CD14-positive monocyte (primary cell): Measurements from ENCODE around the gene SKA2. TPM values are rescaled to one million over a fixed set of nuclear protein-coding genes. Genes with fewer than 3 reads are reported as not detected.

ENCODE experiments used
- DNase-seq, 3 donors: peaks; one replicate each; pipeline ENCODE4 v3.0.0-alpha.2; 2011 to 2022
- H2AFZ ChIP-seq: 2 replicates; pipeline ENCODE4 v1.6.0; 2012; ENCODE audit warnings: mild to moderate bottlenecking, low read depth, low read length, inconsistent platforms; ENCODE audit not compliant: insufficient read depth, poor library complexity, severe bottlenecking
- H3K27ac ChIP-seq, 2 donors: 1 replicate in 1 of 2; 2 replicates in 1 of 2; pipeline ENCODE4 v1.5.1; 2012 to 2013; ENCODE audit warnings: low read length in 2 of 2, control low read depth in 1 of 2, inconsistent platforms in 1 of 2, low read depth in 1 of 2, mild to moderate bottlenecking in 1 of 2
- H3K27me3 ChIP-seq, 2 donors: one replicate each; pipeline versions ENCODE4 v1.6.0 to v1.6.1; 2011 to 2013; ENCODE audit warnings: low read length in 2 of 2; ENCODE audit not compliant: control insufficient read depth in 2 of 2, insufficient read depth in 2 of 2
- H3K36me3 ChIP-seq, 2 donors: replicated peaks in 1 of 2; 1 replicate in 1 of 2; 2 replicates in 1 of 2; pipeline versions ENCODE4 v1.5.1 to v1.6.1; 2012 to 2013; ENCODE audit warnings: low read length in 2 of 2, control low read depth in 1 of 2, inconsistent platforms in 1 of 2, mild to moderate bottlenecking in 1 of 2; ENCODE audit not compliant: insufficient read depth in 2 of 2, control insufficient read depth in 1 of 2
- H3K4me1 ChIP-seq, 2 donors: 1 replicate in 1 of 2; 2 replicates in 1 of 2; pipeline versions ENCODE4 v1.5.1 to v1.6.1; 2012 to 2013; ENCODE audit warnings: low read length in 2 of 2, control low read depth in 1 of 2, inconsistent platforms in 1 of 2, mild to moderate bottlenecking in 1 of 2, moderate library complexity in 1 of 2; ENCODE audit not compliant: insufficient read depth in 2 of 2, control insufficient read depth in 1 of 2
- H3K4me2 ChIP-seq: replicated peaks from 2 replicates; pipeline ENCODE3; 2012; ENCODE audit warnings: low read length, moderate library complexity, mild to moderate bottlenecking; ENCODE audit not compliant: poor library complexity, severe bottlenecking; ENCODE audit errors: extremely low read depth
- H3K4me3 ChIP-seq, 3 experiments: fragments of 200-600 bp in 1 of 3; sonication (generic) in 1 of 3; replicated peaks in 1 of 3; 1 replicate in 2 of 3; 2 replicates in 1 of 3; pipeline ENCODE4 v1.5.1; 2011 to 2013; ENCODE audit warnings: low read length in 3 of 3, mild to moderate bottlenecking in 3 of 3, control low read depth in 2 of 3, low read depth in 2 of 3, inconsistent platforms in 1 of 3, moderate library complexity in 1 of 3
- H3K79me2 ChIP-seq: 2 replicates; pipeline ENCODE4 v1.6.0; 2012; ENCODE audit warnings: mild to moderate bottlenecking, control low read depth, inconsistent platforms, low read length, moderate library complexity; ENCODE audit not compliant: insufficient read depth
- H3K9ac ChIP-seq: 2 replicates; pipeline ENCODE4 v1.6.0; 2017; ENCODE audit warnings: low read length, mild to moderate bottlenecking; ENCODE audit not compliant: insufficient read depth, poor library complexity, severe bottlenecking
- H3K9me3 ChIP-seq, 2 donors: replicated peaks in 1 of 2; 1 replicate in 1 of 2; 2 replicates in 1 of 2; pipeline versions ENCODE4 v1.5.1 to v1.6.1; 2012 to 2013; ENCODE audit warnings: low read length in 2 of 2, control low read depth in 1 of 2; ENCODE audit not compliant: control insufficient read depth in 1 of 2, insufficient read depth in 1 of 2
- H4K20me1 ChIP-seq: 2 replicates; pipeline ENCODE4 v1.6.0; 2012; ENCODE audit warnings: mild to moderate bottlenecking, low read length, control low read depth, moderate library complexity; ENCODE audit not compliant: insufficient read depth
- H3K27ac Mint-ChIP-seq, 7 donors: one replicate each; pipeline ENCODE4 v1.8.0; 2020; ENCODE audit warnings: mild to moderate bottlenecking in 7 of 7, mixed read lengths in 7 of 7, moderate library complexity in 6 of 7, inconsistent platforms in 2 of 7
- H3K27me3 Mint-ChIP-seq, 3 donors: one replicate each; pipeline ENCODE4 v1.8.0; 2021 to 2022; ENCODE audit warnings: low read depth in 3 of 3, mild to moderate bottlenecking in 3 of 3, mixed read lengths in 3 of 3, moderate library complexity in 3 of 3, inconsistent platforms in 1 of 3
- H3K36me3 Mint-ChIP-seq, 2 donors: one replicate each; pipeline ENCODE4 v1.8.0; 2020; ENCODE audit warnings: mixed read lengths in 2 of 2, inconsistent platforms in 1 of 2, mild to moderate bottlenecking in 1 of 2
- H3K4me1 Mint-ChIP-seq: one replicate; pipeline ENCODE4 v1.8.0; 2020; ENCODE audit warnings: mild to moderate bottlenecking, mixed read lengths
- H3K4me3 Mint-ChIP-seq, 2 donors: one replicate each; pipeline ENCODE4 v1.8.0; 2020; ENCODE audit warnings: mild to moderate bottlenecking in 2 of 2, mixed read lengths in 2 of 2, moderate library complexity in 1 of 2
- H3K9me3 Mint-ChIP-seq, 7 donors: one replicate each; pipeline ENCODE4 v1.8.0; 2020 to 2022; ENCODE audit warnings: mixed read lengths in 7 of 7, mild to moderate bottlenecking in 6 of 7, moderate library complexity in 6 of 7, inconsistent platforms in 2 of 7
- CTCF ChIP-seq: fragments of 200-600 bp; IDR thresholded peaks from one replicate; pipeline ENCODE4 v1.8.0; 2022; ENCODE audit warnings: antibody characterized with exemption, mild to moderate bottlenecking
- WGBS: methylation state at CpG from one replicate; pipeline ENCODE4 v1.1.5; 2013; ENCODE audit warnings: missing lambda C conversion rate; ENCODE audit not compliant: insufficient coverage; 5-methylcytosine and 5-hydroxymethylcytosine counted together
- intact Hi-C, 2 donors: fragments of 100-400 bp; cut with micrococcal nuclease; formaldehyde crosslinking; loops; one replicate each; pipeline versions ENCODE4 v1.15.0 to v1.15.1; 2023
- polyA plus RNA-seq, 3 donors: library from polyadenylated mRNA; depleted of rRNA in 1 of 3; unstranded in 2 of 3; stranded (reverse) in 1 of 3; fragments of 300-500 nt in 2 of 3; fragments of >200 nt in 1 of 3; fragmentation: Illumina TruSeq in 2 of 3; gene quantifications; 1 replicate in 2 of 3; 2 replicates in 1 of 3; pipeline ENCODE4 v1.2.3, GENCODE V29; 2012 to 2021

Gene SKA2
- polyA plus RNA-seq, 3 donors = 3.1 to 20.4 (median 19.2) TPM

- Histone ChIP-seq H3K36me3 (peaks cover 3 to 30% of the 10 kb centered on the region in 2 donors), H3K4me2 (no peak overlapping the region), H2AFZ (no peak overlapping the region), H3K27me3 (no peaks in the 10 kb centered on the region), H3K4me3 (no peak overlapping the region), H3K9me3 (no peaks in the 10 kb centered on the region), H3K4me1 (no peaks in the 10 kb centered on the region), H4K20me1 (no peaks in the 10 kb centered on the region), H3K27ac (no peak overlapping the region), H3K79me2 (peaks cover 63% of the 10 kb centered on the region), H3K9ac (no peak overlapping the region)
- no peak overlapping the region for H3K27ac Mint-ChIP-seq
- H3K27me3 Mint-ChIP-seq = peaks cover 0 to 2% (median 0%) of the 10 kb centered on the region in 3 donors
- no peak for DNase-seq
- H3K4me1 Mint-ChIP-seq = no peaks in the 10 kb centered on the region
- no CpG with 5 or more reads among the region's 1 CpG for WGBS
- no peak for TF ChIP-seq CTCF
- peaks cover 13 to 26% of the 10 kb centered on the region in 2 donors for H3K36me3 Mint-ChIP-seq
- no peaks in the 10 kb centered on the region for H3K9me3 Mint-ChIP-seq
- no peak overlapping the region for H3K4me3 Mint-ChIP-seq
- intact Hi-C loops = no loop called here
Observed at GRCh38 chr17:59131131-59131530, 23.9 kb downstream of the SKA2 start.

GRCh38 chr17:59129814-59130213, 25.2 kb downstream of the SKA2 start:
- Mint-ChIP-seq H3K36me3 (peaks cover 13 to 26% of the 10 kb centered on the region in 2 donors), H3K4me1 (no peaks in the 10 kb centered on the region), H3K27me3 (no peaks in the 10 kb centered on the region), H3K9me3 (no peaks in the 10 kb centered on the region), H3K27ac (no peak overlapping the region), H3K4me3 (no peak overlapping the region)
- no peak for TF ChIP-seq CTCF
- no peaks in the 10 kb centered on the region for H3K27me3 ChIP-seq
- DNase-seq = no peak
- H3K9ac ChIP-seq = no peak overlapping the region
- no peak overlapping the region for H3K4me2 ChIP-seq
- no peaks in the 10 kb centered on the region for H3K9me3 ChIP-seq
- no peaks in the 10 kb centered on the region for H3K4me1 ChIP-seq
- no peak overlapping the region for H3K4me3 ChIP-seq
- H3K79me2 ChIP-seq = peaks cover 51% of the 10 kb centered on the region
- H4K20me1 ChIP-seq = no peaks in the 10 kb centered on the region
- no peak overlapping the region for H2AFZ ChIP-seq
- H3K36me3 ChIP-seq = peaks cover 3 to 31% of the 10 kb centered on the region in 2 donors
- no peak overlapping the region for H3K27ac ChIP-seq
- intact Hi-C loops = no loop called here
- no CpG with 5 or more reads among the region's 2 CpGs for WGBS
